Testis (tissue), 3 donors: ENCODE data around the gene PACSIN1. TPM values are rescaled to one million over a fixed set of nuclear protein-coding genes. Genes with fewer than 3 reads are reported as not detected.

Source experiments
- DNase-seq: peaks from one replicate; pipeline ENCODE4 v3.0.0-alpha.2; 2019
- H3K27ac ChIP-seq, 2 donors: fragments of 200-600 bp; sonication (generic); one replicate each; pipeline ENCODE4 v1.5.1; 2019
- H3K27me3 ChIP-seq: fragments of 200-600 bp; sonication (generic); one replicate; pipeline ENCODE4 v1.5.1; 2019
- H3K36me3 ChIP-seq: fragments of 200-600 bp; sonication (generic); one replicate; pipeline ENCODE4 v1.5.1; 2017; ENCODE audit warnings: low read depth; ENCODE audit errors: missing control alignments
- H3K4me1 ChIP-seq: fragments of 200-600 bp; sonication (generic); one replicate; pipeline ENCODE4 v1.5.1; 2019
- H3K4me3 ChIP-seq, 2 donors: fragments of 200-600 bp; sonication (generic); one replicate each; pipeline ENCODE4 v1.5.1; 2017 to 2019
- H3K9me3 ChIP-seq: fragments of 200-600 bp; sonication (generic); one replicate; pipeline ENCODE4 v1.5.1; 2017
- POLR2A ChIP-seq: fragments of 450-650 bp; IDR thresholded peaks from one replicate; pipeline ENCODE4 v1.6.1; 2017; ENCODE audit warnings: antibody characterized with exemption, mild to moderate bottlenecking, moderate library complexity
- WGBS, 2 donors: methylation state at CpG; one replicate each; pipeline ENCODE4 v1.1.5; 2018; 5-methylcytosine and 5-hydroxymethylcytosine counted together
- intact Hi-C: fragments of 100-400 bp; cut with DNase I; formaldehyde crosslinking; loops from one replicate; pipeline ENCODE4 v1.15.1; 2023; ENCODE audit warnings: low total_unique reads
- polyA plus RNA-seq: library from polyadenylated mRNA; stranded (reverse); fragments of 350-450 nt; fragmentation: Illumina TruSeq; extraction: RNeasy Lipid Tissue Mini Kit (QIAGEN cat#74804); gene quantifications from one replicate; pipeline ENCODE4 v1.2.3, GENCODE V29; 2014; ENCODE audit warnings: low read depth, low replicate concordance; ENCODE audit not compliant: insufficient read depth
- total RNA-seq, 2 donors: library from RNA; depleted of rRNA; stranded (reverse); fragments of >200 nt; gene quantifications; one replicate each; pipeline ENCODE4 v1.2.3, GENCODE V29; 2016
- TF ChIP-seq, protein P1 (sequence below), 3 experiments: fragments of 450-650 bp in 2 of 3; fragments of 200-600 bp in 1 of 3; sonication (generic) in 1 of 3; IDR thresholded peaks; one replicate each; pipeline ENCODE4 v1.5.1; 2016 to 2019; ENCODE audit warnings: antibody characterized with exemption in 3 of 3, mild to moderate bottlenecking in 2 of 3, moderate library complexity in 1 of 3

Gene PACSIN1
- total and polyA plus RNA-seq, 3 donors from 2014 or later = 2.1 to 3.1 (median 2.5) TPM

DNA sequence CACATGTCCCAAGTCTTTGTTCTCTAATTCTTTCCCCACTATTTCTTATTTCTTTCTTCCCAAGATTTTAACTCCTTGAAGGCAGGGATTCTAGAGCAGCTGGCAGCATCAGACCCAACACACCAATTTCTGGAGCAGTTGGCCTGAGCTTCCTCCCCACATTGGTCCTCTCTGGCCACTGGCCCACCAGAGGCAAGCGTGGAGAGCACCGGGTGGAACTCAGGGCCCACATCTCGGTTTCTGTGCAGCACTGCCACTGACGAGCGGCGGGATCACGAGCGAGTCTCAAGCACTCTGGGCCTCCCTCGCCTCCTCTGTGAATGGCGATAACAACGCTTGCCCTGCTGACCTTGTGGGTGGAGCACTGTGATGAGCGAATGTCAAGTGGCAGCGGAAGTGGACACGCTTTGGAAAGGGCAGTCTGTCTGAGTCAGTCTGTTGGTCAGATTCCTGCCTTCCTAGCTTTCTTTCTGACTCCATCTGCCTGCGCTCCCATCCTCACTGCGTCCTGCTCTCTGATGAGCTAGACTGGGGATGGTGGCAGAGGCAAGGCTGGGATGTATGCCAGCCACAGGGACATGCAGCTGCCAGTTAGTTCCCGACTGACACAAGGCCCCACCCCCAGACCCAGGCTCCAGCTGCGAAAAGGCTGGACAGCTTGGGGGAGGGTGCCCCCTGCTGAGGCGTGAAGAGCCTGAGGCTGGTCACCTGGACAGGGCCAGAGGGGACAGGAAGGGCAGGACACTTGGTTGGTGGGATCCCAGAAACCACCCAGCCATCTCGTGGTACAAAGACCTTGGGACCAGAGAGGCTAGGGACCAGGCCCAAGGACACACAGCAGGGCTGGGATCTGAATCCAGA is 94.7 kb downstream of the PACSIN1 start:
- Histone ChIP-seq H3K27ac (no peak overlapping the region), H3K4me1 (no peaks in the 10 kb centered on the region), H3K4me3 (no peak overlapping the region), H3K36me3 (no peaks in the 10 kb centered on the region), H3K9me3 (no peaks in the 10 kb centered on the region), H3K27me3 (no peaks in the 10 kb centered on the region)
- intact Hi-C loops = no loop called here
- DNase-seq = peak; percentile 52
- 67 to 68% methylated on average over 17 to 20 of the region's 20 CpGs for WGBS, 2 donors
- TF ChIP-seq, protein P1, sequence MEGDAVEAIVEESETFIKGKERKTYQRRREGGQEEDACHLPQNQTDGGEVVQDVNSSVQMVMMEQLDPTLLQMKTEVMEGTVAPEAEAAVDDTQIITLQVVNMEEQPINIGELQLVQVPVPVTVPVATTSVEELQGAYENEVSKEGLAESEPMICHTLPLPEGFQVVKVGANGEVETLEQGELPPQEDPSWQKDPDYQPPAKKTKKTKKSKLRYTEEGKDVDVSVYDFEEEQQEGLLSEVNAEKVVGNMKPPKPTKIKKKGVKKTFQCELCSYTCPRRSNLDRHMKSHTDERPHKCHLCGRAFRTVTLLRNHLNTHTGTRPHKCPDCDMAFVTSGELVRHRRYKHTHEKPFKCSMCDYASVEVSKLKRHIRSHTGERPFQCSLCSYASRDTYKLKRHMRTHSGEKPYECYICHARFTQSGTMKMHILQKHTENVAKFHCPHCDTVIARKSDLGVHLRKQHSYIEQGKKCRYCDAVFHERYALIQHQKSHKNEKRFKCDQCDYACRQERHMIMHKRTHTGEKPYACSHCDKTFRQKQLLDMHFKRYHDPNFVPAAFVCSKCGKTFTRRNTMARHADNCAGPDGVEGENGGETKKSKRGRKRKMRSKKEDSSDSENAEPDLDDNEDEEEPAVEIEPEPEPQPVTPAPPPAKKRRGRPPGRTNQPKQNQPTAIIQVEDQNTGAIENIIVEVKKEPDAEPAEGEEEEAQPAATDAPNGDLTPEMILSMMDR (IDR thresholded peaks at IDR 0.05) = no peak
- no peak for TF ChIP-seq POLR2A

DNA sequence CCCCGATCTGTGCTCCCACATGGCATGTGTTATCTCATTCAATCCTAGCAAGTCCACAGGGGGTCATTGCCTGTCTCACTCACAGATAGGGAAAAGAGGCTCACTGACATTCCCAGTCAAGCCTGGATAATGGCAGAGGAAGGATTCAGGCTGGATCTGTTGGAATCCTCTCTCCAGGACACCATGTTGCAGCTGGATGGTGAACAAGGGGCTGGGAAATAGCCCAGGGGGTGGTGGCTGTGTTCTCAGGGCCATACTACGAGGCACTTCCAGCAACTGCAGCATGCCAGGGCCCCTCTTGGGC is 95.3 kb downstream of the PACSIN1 start:
- no peaks in the 10 kb centered on the region for H3K36me3 ChIP-seq
- no peaks in the 10 kb centered on the region for H3K9me3 ChIP-seq
- H3K27me3 ChIP-seq = no peaks in the 10 kb centered on the region
- no peak overlapping the region for H3K4me3 ChIP-seq
- no peaks in the 10 kb centered on the region for H3K4me1 ChIP-seq
- TF ChIP-seq, protein P1 (IDR thresholded peaks at IDR 0.05) = no peak
- TF ChIP-seq POLR2A = no peak
- WGBS, 2 donors = 85 to 100% methylated on average over 1 to 2 of the region's 2 CpGs
- no peak for DNase-seq
- no peak overlapping the region for H3K27ac ChIP-seq
- intact Hi-C loops = no loop called here

DNA sequence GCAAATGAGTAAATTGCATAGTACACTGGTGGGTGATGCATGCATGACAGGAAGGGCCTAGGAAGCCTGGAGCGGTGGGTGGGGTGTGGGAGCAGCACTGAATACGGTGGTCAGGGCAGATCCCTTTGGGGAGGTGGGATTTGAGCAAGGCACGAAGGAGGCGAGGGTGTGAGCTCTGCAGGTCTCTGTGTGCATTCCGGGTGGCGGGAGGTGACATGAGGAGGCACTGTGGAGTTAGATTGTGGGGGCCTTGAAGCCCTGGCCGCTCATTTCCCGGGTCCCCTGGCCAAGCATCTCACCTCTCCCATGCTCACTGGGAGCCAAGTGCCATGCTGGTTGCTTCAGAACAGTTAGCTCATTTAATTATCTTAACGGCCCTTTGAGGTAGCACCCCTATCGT is 96.5 kb downstream of the PACSIN1 start:
- WGBS, 2 donors = 82 to 90% methylated on average over 6 to 10 of the region's 10 CpGs
- H3K36me3 ChIP-seq = no peaks in the 10 kb centered on the region

DNA sequence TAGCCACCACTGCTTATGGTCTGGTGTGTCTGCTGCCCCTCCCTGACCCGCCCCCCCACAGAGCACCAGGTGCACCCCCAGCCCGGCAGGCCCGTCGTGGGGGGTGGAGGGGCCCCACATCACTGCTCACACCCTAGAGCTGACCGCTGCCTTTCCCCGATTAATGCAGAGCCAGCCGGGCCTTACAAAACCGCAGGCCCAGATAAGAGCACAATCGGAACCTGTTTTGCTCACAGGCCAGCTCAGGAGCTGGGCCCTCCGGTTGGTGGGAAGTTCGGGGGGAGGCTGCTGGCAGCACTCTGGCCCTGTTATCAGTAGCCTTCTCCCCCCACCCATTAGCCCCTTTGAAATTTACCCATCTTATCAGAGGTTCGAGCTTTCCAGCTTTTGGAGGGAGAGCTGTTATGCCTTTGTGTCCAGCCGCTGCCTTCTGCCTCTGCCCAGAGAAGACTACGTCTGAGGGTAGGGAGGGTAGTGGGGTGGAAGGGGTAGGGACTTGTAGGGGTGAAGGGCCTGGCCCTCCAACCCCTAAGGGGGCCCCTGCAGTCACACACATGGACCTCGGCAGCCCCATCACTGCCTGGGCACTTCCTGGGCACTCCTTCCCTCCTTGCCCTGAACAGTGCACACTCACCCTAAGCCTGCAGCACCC is 97.1 kb downstream of the PACSIN1 start:
- intact Hi-C loops = no loop called here
- no peaks in the 10 kb centered on the region for H3K9me3 ChIP-seq
- TF ChIP-seq, protein P1 (IDR thresholded peaks at IDR 0.05) = no peak
- no peak for TF ChIP-seq POLR2A
- no peaks in the 10 kb centered on the region for H3K4me1 ChIP-seq
- H3K27ac ChIP-seq = no peak overlapping the region
- no peak for DNase-seq
- WGBS, 2 donors = 55 to 86% methylated on average over 4 to 15 of the region's 15 CpGs
- H3K27me3 ChIP-seq = no peaks in the 10 kb centered on the region
- no peaks in the 10 kb centered on the region for H3K36me3 ChIP-seq
- H3K4me3 ChIP-seq = no peak overlapping the region

More for the DNA sequence above, 96.5 kb downstream of the PACSIN1 start:
- TF ChIP-seq, protein P1 (IDR thresholded peaks at IDR 0.05) = no peak
- TF ChIP-seq POLR2A = no peak
- H3K9me3 ChIP-seq = no peaks in the 10 kb centered on the region
- no peaks in the 10 kb centered on the region for H3K4me1 ChIP-seq
- intact Hi-C loops = no loop called here
- no peak overlapping the region for H3K4me3 ChIP-seq
- no peak for DNase-seq
- H3K27me3 ChIP-seq = no peaks in the 10 kb centered on the region
- H3K27ac ChIP-seq = no peak overlapping the region
